ENCODE measurements around the gene STRAP.

STRAP gene

DNA sequence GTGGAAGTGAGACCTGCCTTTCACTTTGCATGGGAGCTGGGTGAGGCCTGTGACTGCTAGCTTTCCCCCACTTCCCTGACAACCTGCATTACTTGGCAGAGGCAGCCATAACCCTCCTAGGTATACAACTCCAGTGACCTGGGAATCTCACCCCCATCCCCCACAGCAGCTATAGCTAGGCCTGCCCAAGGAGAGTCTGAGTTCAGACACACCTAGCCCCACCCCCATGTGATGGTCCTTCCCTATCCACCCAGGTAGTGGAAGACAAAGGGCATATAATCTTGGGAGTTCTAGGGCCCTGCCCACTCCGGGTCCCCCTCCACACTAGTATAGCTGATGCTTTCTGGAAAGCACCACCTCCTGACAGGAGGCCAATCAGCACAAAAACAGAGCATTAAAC, 6.3 kb upstream of the STRAP start:
- Histone ChIP-seq H3K36me3 (ENCODE audit: control insufficient read depth, insufficient read depth, low read length) (no peaks in the 10 kb centered on the region), H3K4me1 (no peaks in the 10 kb centered on the region), H2AFZ (no peak overlapping the region), H3K4me2 (ENCODE audit: low read length) (no peak overlapping the region), H3K9ac (no peak overlapping the region), H3K79me2 (no peaks in the 10 kb centered on the region), H3K27me3 (ENCODE audit: control insufficient read depth, insufficient read depth, low read length) (no peaks in the 10 kb centered on the region), H3K27ac (no peak overlapping the region), H3K4me3 (ENCODE audit: low read depth, low read length) (no peak overlapping the region), H3K9me3 (ENCODE audit: control insufficient read depth, low read length) (no peaks in the 10 kb centered on the region)
- TF ChIP-seq, protein P1, sequence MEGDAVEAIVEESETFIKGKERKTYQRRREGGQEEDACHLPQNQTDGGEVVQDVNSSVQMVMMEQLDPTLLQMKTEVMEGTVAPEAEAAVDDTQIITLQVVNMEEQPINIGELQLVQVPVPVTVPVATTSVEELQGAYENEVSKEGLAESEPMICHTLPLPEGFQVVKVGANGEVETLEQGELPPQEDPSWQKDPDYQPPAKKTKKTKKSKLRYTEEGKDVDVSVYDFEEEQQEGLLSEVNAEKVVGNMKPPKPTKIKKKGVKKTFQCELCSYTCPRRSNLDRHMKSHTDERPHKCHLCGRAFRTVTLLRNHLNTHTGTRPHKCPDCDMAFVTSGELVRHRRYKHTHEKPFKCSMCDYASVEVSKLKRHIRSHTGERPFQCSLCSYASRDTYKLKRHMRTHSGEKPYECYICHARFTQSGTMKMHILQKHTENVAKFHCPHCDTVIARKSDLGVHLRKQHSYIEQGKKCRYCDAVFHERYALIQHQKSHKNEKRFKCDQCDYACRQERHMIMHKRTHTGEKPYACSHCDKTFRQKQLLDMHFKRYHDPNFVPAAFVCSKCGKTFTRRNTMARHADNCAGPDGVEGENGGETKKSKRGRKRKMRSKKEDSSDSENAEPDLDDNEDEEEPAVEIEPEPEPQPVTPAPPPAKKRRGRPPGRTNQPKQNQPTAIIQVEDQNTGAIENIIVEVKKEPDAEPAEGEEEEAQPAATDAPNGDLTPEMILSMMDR (IDR thresholded peaks at IDR 0.05) = no peak

DNA sequence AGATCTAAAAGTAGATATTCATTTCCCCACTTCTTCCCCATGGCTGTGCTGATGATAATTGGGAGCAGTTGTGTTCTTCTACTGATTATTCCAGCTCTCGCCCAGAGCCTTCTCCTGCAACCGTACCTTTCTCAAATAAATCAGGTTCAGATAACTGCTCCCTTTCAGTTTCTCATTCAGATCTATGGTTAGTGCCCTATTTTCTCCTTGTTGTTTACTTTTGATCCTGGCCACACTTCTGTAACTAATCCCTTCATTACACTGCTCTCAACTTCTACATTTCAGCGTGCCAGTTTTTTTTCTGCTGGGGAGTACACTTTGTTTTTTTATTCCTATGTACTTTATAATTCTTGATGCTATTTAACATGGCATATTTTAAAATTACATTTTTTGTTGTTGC, 2.8 kb upstream of the STRAP start:
- TF ChIP-seq, protein P1 (IDR thresholded peaks at IDR 0.05) = no peak
- Histone ChIP-seq H3K4me3 (ENCODE audit: low read depth, low read length) (no peak overlapping the region), H3K36me3 (ENCODE audit: control insufficient read depth, insufficient read depth, low read length) (no peaks in the 10 kb centered on the region), H3K4me2 (ENCODE audit: low read length) (no peak overlapping the region), H3K4me1 (no peaks in the 10 kb centered on the region), H3K9me3 (ENCODE audit: control insufficient read depth, low read length) (no peaks in the 10 kb centered on the region), H3K79me2 (peaks cover 16% of the 10 kb centered on the region), H3K27me3 (ENCODE audit: control insufficient read depth, insufficient read depth, low read length) (no peaks in the 10 kb centered on the region), H3K27ac (no peak overlapping the region), H3K9ac (no peak overlapping the region), H2AFZ (no peak overlapping the region)

DNA sequence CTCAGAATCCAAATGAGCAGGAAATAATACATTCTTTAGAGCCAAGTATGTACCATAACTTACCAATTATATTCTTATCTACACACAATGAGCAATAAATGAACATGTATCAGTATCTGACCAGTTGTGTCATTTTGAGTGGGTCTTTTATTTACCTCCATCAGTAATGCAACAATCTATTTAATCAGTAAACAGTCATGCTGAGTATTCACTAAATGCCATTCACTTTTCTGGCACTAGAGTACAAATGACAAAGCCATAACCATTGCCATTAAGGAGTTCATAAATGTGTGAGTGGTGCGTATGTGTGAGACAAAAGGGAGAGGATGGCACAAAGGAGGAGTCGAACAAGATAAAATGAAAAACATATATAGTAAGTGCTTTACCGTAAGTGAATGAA, 1.5 kb upstream of the STRAP start:
- Histone ChIP-seq H3K27me3 (ENCODE audit: control insufficient read depth, insufficient read depth, low read length) (no peaks in the 10 kb centered on the region), H3K79me2 (peaks cover 24% of the 10 kb centered on the region), H3K4me2 (ENCODE audit: low read length) (no peak overlapping the region), H3K9me3 (ENCODE audit: control insufficient read depth, low read length) (no peaks in the 10 kb centered on the region), H3K4me1 (no peaks in the 10 kb centered on the region), H3K4me3 (ENCODE audit: low read depth, low read length) (no peak overlapping the region), H3K36me3 (ENCODE audit: control insufficient read depth, insufficient read depth, low read length) (no peaks in the 10 kb centered on the region), H3K27ac (no peak overlapping the region), H2AFZ (no peak overlapping the region), H3K9ac (no peak overlapping the region)
- TF ChIP-seq, protein P1 (IDR thresholded peaks at IDR 0.05) = no peak

DNA sequence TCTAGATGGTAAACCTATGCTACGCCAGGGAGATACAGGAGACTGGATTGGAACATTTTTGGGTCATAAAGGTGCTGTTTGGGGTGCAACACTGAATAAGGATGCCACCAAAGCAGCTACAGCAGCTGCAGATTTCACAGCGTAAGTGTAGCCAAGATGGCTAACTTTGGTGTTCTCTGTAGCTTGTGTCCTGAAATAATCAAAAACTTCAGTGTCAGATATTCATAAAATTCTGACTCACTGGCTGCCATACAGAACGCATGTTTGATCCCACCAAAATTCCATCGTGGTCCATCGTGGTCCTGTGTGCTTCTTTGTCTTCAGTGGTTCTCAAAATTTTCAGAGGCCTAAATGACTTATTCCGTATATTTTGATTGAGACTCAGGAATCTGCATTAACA, 1.3 kb downstream of the STRAP start:
- peak overlapping the region; percentile 98 for H3K4me3 ChIP-seq (ENCODE audit: low read depth, low read length)
- peaks cover 46% of the 10 kb centered on the region for H3K79me2 ChIP-seq
- no peak overlapping the region for H3K27ac ChIP-seq

More for the DNA sequence above, 1.3 kb downstream of the STRAP start:
- Histone ChIP-seq H3K27me3 (ENCODE audit: control insufficient read depth, insufficient read depth, low read length) (no peaks in the 10 kb centered on the region), H3K36me3 (ENCODE audit: control insufficient read depth, insufficient read depth, low read length) (no peaks in the 10 kb centered on the region), H3K4me2 (ENCODE audit: low read length) (peak overlapping the region; percentile 85), H2AFZ (no peak overlapping the region), H3K9me3 (ENCODE audit: control insufficient read depth, low read length) (no peaks in the 10 kb centered on the region), H3K4me1 (peaks cover 3% of the 10 kb centered on the region), H3K9ac (no peak overlapping the region)
- TF ChIP-seq, protein P1 (IDR thresholded peaks at IDR 0.05) = no peak

Data from parathyroid adenoma (tissue), 2 donors.